ENCODE results near the gene SLC18A2. TPM values are rescaled to one million over a fixed set of nuclear protein-coding genes. Genes with fewer than 3 reads are reported as not detected.

Gene SLC18A2
- total and polyA plus RNA-seq, 2 of the 8 experiments (the other 6 are each of a cell fraction or from before 2014, with no cell fraction given): 6.5 to 7.0 TPM

GRCh38 chr10:117250411-117250810 lies 9.5 kb downstream of the SLC18A2 start:
- H2BK20ac ChIP-seq (ENCODE audit: low read length): no peak overlapping the region
- H3K79me1 ChIP-seq (ENCODE audit: low read depth, low read length): no peaks in the 10 kb centered on the region
- DNase-seq (ENCODE audit: low read depth in 1 of 2, low spot score in 2 of 2) (no peak), FAIRE-seq (no peak)
- no peak overlapping the region for H4K8ac ChIP-seq (ENCODE audit: extremely low read depth, insufficient read depth, low read length)
- H2BK12ac ChIP-seq (ENCODE audit: low read depth, low read length): no peak overlapping the region
- no peak overlapping the region for H3K18ac ChIP-seq (ENCODE audit: extremely low read depth, low read length)
- H3K4me1 ChIP-seq (replicated peaks in 1 of 4; ENCODE audit: control insufficient read depth in 3 of 4, insufficient read depth in 4 of 4, low read length in 3 of 4): peaks cover 0 to 7% (median 1%) of the 10 kb centered on the region in 4 experiments; a peak in 4 of 7 replicates
- no peak overlapping the region for H3K23ac ChIP-seq (ENCODE audit: insufficient read length)
- no peak overlapping the region for H2BK120ac ChIP-seq (replicated peaks; ENCODE audit: low read depth, low read length)
- H3K14ac ChIP-seq (ENCODE audit: insufficient read length): no peak overlapping the region
- CTCF ChIA-PET (ENCODE audit: partially characterized antibody): interaction anchor here (1.0 to 1.8 kb wide), 4 partner anchors 13 to 69 kb away, joined by 3 to 11 read pairs (median 4); no protein-coding TSS in a partner anchor
- POLR2A ChIA-PET (ENCODE audit: partially characterized antibody): no interaction called here
- H4K20me1 ChIP-seq (replicated peaks in 1 of 2; ENCODE audit: control insufficient read depth in 1 of 2, insufficient read depth in 2 of 2, low read length in 2 of 2): no peaks in the 10 kb centered on the region
- no peak overlapping the region for H3K4me3 ChIP-seq (ENCODE audit: extremely low read depth in 1 of 4, insufficient read depth in 2 of 4, low read depth in 3 of 4, low read length in 4 of 4)
- no peak overlapping the region for H2BK15ac ChIP-seq (ENCODE audit: low read length)
- 55% methylated on average over 7 of the region's 7 CpGs; no CpG with 5 or more reads in 1 of the 2 experiments for WGBS, 2 experiments (ENCODE audit: extremely low coverage in 1 of 2, insufficient coverage in 1 of 2, insufficient read length in 1 of 2, insufficient replicate concordance in 2 of 2, low coverage in 1 of 2, low lambda C conversion rate in 2 of 2, missing lambda C conversion rate in 1 of 2)
- no peaks in the 10 kb centered on the region for H3K36me3 ChIP-seq (ENCODE audit: control insufficient read depth in 2 of 4, insufficient read depth in 4 of 4, low read length in 3 of 4)
- H3K9ac ChIP-seq (replicated peaks in 1 of 4; ENCODE audit: extremely low read depth in 1 of 4, low read depth in 3 of 4, low read length in 3 of 4): no peak overlapping the region
- H3K56ac ChIP-seq (replicated peaks; ENCODE audit: insufficient read length, low read depth, low read length): no peak overlapping the region
- no peaks in the 10 kb centered on the region for H3K23me2 ChIP-seq (ENCODE audit: low read depth, low read length)
- H4K5ac ChIP-seq (ENCODE audit: insufficient read length, low read depth, low read length): no peak overlapping the region
- no peaks in the 10 kb centered on the region for H3K79me2 ChIP-seq (ENCODE audit: control insufficient read depth in 1 of 2, insufficient read depth in 2 of 2, low read length in 2 of 2)
- no peak overlapping the region for H4K91ac ChIP-seq (replicated peaks; ENCODE audit: insufficient read length, low read length)
- no peak overlapping the region for H3K4me2 ChIP-seq (ENCODE audit: insufficient read depth in 1 of 2, low read depth in 2 of 2, low read length in 2 of 2)
- no peak overlapping the region for H3K4ac ChIP-seq (replicated peaks; ENCODE audit: insufficient read length, low read depth, low read length)
- no peaks in the 10 kb centered on the region for H3K9me3 ChIP-seq (ENCODE audit: insufficient read depth in 2 of 2, low read depth in 1 of 2, low read length in 1 of 2)
- no peaks in the 10 kb centered on the region for H3K27me3 ChIP-seq (replicated peaks in 1 of 4; ENCODE audit: control insufficient read depth in 3 of 4, extremely low read depth in 1 of 4, insufficient read depth in 3 of 4, low read length in 3 of 4)
- no peak overlapping the region for H3K27ac ChIP-seq (ENCODE audit: low read depth, low read length)
- no peak overlapping the region for H2AFZ ChIP-seq (ENCODE audit: low read length)
- H2BK5ac ChIP-seq (ENCODE audit: low read depth, low read length): no peak overlapping the region
- no peak overlapping the region for H2AK5ac ChIP-seq (ENCODE audit: low read depth, low read length)
- TF ChIP-seq TEAD4 (IDR thresholded peaks at IDR 0.05; ENCODE audit: low read depth, low read length) (0 out of 2 replicates have a peak, but pooled peaks have one; percentile 37), KDM5A (IDR thresholded peaks at IDR 0.05; ENCODE audit: low read length) (no peak), SIRT6 (IDR thresholded peaks at IDR 0.05; ENCODE audit: low read length) (no peak), EP300 (IDR thresholded peaks at IDR 0.05; ENCODE audit: borderline replicate concordance in 1 of 2, low read depth in 2 of 2, low read length in 2 of 2) (no peak), SP1 (IDR thresholded peaks at IDR 0.05; ENCODE audit: low read depth, low read length) (no peak)
